SH-SY5Y (cell line): ENCODE results near the gene GPR82.

Experiments used
- GATA2 ChIP-seq: IDR thresholded peaks from 2 replicates; pipeline ENCODE4 v1.6.1; 2011; ENCODE audit warnings: mild to moderate bottlenecking, low read depth, low read length
- GATA3 ChIP-seq: IDR thresholded peaks from 2 replicates; pipeline ENCODE4 v1.6.1; 2011; ENCODE audit warnings: low read depth, mild to moderate bottlenecking, low read length, moderate library complexity

Gene GPR82

DNA sequence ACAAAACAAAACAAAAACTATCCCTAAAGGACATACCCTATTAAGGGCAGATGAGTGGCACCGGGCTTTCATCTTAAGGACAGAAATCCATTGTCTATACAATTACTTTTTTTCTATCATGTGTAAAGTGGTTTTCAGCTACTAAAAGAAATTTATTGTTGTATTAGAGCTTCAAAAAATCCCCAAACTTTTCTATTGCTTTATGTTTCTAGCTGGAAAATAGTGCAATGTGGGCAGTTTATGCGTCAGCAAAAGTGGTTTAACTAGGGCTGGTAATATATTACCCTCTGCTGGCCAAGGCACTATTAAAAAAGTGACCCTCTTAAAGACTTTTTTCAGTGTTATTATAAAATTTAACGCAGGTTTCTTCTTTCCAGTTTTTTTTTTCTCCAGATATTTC lies 15.5 kb upstream of the GPR82 start:
- TF ChIP-seq GATA3 = no peak
- TF ChIP-seq GATA2 = no peak

- TF ChIP-seq GATA2 (no peak), GATA3 (no peak)
These were observed 12.8 kb upstream of the GPR82 start for GRCh38 chrX:41711021-41711667.

GRCh38 chrX:41716222-41716621 lies 7.8 kb upstream of the GPR82 start:
- TF ChIP-seq GATA3 (no peak), GATA2 (no peak)

DNA sequence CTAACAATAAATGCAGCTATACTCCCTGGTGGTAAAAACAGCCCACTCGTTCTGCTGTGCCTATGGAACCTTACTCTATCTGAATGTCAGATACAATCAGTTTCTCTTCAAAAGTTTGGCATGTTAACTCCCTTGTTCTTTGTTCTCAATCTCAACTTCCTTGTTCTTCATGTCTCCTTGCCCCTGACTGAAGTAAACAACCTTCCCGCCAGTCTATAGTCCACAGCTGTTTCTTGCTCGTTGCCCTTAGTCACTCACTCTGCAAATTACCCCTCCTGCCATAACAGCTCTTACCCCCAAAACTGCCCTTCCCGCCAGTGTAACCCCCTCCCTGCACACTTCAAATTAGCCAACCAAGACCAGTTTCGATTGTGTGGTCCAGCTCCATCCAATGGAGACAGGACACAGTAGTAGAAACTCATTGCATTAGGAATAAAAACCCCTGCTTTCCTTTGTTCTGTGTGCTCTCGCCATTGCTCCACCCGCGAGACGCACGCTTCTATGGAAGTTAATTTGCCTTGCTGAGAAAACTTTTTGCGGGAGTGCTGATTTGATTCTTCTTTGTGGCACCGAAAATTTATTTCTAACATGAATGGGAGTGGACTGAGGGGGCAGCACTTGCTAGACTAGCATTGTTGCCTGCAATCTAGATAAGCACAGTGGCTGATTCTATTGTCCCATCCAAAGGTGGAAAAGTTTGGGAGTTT lies 7.1 kb upstream of the GPR82 start:
- TF ChIP-seq GATA3 (no peak), GATA2 (no peak)

- TF ChIP-seq GATA3 (no peak), GATA2 (no peak)
These were observed 5.3 kb upstream of the GPR82 start for GRCh38 chrX:41718481-41719235.

DNA sequence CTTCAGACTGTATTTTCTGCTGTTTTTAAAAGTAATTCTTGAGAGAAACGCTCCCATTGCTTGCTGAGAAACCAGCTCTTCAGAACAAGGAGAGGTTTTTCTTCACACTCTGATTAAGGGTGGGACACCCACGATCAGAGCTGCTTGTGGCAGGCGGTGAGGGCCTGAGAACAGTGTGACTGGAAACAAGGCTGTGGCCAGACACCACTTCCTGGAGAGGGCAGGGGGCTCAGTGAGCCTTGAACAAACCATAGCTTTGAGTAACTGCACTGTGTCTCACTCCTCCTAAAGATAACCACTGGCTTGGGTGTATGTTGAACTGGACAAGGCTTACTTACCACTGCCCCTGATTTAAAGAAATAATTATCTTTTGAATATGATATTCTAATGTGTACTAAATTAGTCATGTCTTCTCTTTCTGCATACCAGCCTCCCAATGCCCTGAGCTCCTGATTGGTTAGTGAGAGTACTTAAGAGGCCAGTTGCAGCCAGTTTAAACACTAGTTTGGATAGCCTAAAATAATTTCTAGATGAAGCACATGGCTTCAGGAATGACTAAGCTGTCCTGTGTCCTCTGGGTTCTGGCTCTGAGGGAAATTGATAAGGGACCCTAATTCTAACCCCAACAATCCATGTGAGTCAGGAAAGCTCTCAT lies 3.7 kb upstream of the GPR82 start:
- no peak for TF ChIP-seq GATA3
- no peak for TF ChIP-seq GATA2

DNA sequence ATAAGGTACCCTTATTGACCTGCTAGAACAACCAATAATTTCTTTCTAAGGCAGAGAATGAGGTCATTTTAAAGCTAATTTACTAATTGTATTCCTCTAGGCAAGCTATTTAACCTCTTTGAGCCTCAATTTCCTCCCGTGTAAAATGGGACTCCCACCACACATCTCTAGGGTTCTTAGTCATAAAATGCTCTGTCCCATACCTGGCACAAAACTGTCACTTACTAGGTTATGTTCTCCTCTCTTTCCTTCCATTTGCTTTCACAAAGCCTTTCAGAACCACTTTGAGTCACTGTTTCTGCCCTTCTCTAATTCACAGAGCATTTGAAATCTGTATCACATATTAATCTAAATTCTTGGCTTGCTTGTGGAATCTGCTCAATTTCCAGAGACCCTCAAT lies 2.4 kb upstream of the GPR82 start:
- no peak for TF ChIP-seq GATA2
- no peak for TF ChIP-seq GATA3

GRCh38 chrX:41722214-41722613 lies 1.8 kb upstream of the GPR82 start:
- TF ChIP-seq GATA2 = no peak
- TF ChIP-seq GATA3 = no peak

DNA sequence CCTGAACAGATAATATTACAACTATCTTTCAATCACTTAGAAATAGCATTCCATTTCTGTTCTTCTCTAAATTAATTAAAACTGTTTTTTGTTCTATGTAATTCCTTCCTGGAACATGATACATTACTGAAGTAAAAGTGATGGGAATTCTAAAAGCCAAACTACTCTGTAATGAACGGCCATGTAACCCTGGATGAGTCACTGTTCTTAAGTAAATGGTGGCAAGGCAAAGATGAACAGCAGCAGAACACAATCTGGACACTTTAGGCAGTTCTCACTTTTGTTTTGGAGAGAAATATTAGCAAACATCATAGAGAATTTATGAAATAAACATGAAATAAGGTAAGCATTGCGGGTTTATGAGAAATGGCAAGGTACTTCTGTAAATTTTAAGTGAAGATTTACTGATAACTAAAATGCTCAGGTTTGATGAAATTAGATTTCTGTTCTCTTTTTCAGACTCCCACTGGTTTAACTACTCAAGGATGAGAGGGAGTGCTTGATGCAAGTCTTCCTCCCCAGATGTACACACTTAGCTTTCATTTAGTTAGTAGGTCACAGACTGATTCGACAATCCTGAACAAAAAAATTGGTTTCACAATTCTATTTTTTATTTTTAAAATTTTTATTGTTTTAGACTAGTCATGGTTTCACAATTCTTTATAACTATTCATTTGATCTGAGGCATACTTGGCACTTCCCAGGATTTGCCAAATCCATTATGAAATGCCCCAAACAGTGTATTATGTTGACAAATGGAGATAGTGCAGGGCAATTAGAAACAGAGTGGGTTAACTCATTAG lies 964 bp upstream of the GPR82 start:
- no peak for TF ChIP-seq GATA3
- TF ChIP-seq GATA2 = no peak

DNA sequence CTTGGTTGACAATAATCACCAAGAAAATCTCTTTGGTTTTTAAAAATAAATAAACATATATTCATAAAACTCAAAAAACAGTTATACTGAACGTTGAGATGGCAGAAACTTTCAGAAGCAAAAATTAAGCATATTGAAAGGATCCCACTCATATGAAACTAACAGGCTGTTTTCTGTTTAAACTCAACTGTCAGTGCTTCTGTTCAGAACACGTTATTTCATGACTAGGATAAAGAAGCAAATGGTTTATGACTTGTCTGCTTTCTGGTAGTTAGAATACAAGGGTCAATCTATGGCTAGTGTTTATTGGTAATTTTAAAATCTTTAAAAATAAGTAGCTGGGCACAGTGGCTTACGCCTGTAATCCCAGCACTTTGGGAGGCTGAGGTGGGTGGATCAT lies 4.1 kb downstream of the GPR82 start:
- TF ChIP-seq GATA3 (no peak), GATA2 (no peak)

- no peak for TF ChIP-seq GATA2
- TF ChIP-seq GATA3 = no peak
These were observed 6.1 kb downstream of the GPR82 start for GRCh38 chrX:41730081-41730480.

DNA sequence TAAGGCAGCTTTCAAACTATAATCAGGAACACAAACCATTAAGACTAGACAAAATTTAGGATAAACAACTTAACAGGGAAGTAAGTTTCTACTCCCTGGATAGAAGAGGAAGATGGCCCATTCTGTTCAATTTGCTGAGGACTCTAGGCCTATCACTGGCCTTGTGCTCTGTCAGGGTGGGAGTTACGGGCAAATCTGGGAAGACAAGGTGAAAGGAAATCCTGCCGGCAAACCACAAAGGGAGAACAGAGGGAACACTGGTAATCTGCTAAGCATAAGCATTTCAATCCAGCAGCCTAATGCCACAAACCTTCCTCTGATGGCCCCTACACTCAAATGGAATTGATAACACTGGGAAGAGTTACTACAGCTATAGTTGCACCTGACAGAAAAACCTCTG lies 8.3 kb downstream of the GPR82 start:
- TF ChIP-seq GATA2 (no peak), GATA3 (no peak)

- no peak for TF ChIP-seq GATA3
- no peak for TF ChIP-seq GATA2
These were observed 10.0 kb downstream of the GPR82 start for GRCh38 chrX:41733939-41734338.
